GM23338 (cell line): ENCODE data around the gene TYR. TPM values are rescaled to one million over a fixed set of nuclear protein-coding genes. Genes with fewer than 3 reads are reported as not detected.

ENCODE experiments used
- ATAC-seq: fragments of 200-7000 bp; cut with Tn5 transposase; 3 replicates; pipeline ENCODE4 v1.9.1; 2020
- DNase-seq: peaks from one replicate; pipeline ENCODE4 v3.0.0-alpha.2; 2015; ENCODE audit warnings: low spot score
- H2AFZ ChIP-seq: fragments of 200-600 bp; sonication (generic); 2 replicates; pipeline ENCODE4 v1.8.0; 2016; ENCODE audit warnings: antibody characterized with exemption, mild to moderate bottlenecking, moderate library complexity
- H3F3A ChIP-seq: fragments of 200-600 bp; sonication (generic); replicated peaks from 2 replicates; pipeline ENCODE4 v1.8.0; 2017; ENCODE audit warnings: antibody characterized with exemption, mixed run types, low read depth
- H3K27ac ChIP-seq: fragments of 200-600 bp; sonication (generic); 2 replicates; pipeline ENCODE4 v1.6.1; 2016; ENCODE audit warnings: low read depth
- H3K27me3 ChIP-seq: fragments of 200-600 bp; sonication (generic); 2 replicates; pipeline ENCODE4 v1.8.0; 2016; ENCODE audit warnings: mild to moderate bottlenecking, mixed run types, moderate library complexity; ENCODE audit not compliant: insufficient read depth
- H3K36me3 ChIP-seq: fragments of 200-600 bp; sonication (generic); 2 replicates; pipeline ENCODE4 v1.8.0; 2016; ENCODE audit warnings: mild to moderate bottlenecking; ENCODE audit not compliant: insufficient read depth
- H3K4me1 ChIP-seq: fragments of 200-600 bp; sonication (generic); 2 replicates; pipeline ENCODE4 v1.8.0; 2016; ENCODE audit warnings: mild to moderate bottlenecking, moderate library complexity; ENCODE audit not compliant: insufficient read depth
- H3K4me2 ChIP-seq: fragments of 200-600 bp; sonication (generic); 2 replicates; pipeline ENCODE4 v1.7.1; 2017; ENCODE audit warnings: mixed run types
- H3K4me3 ChIP-seq: fragments of 200-600 bp; sonication (generic); 2 replicates; pipeline ENCODE4 v1.6.1; 2016; ENCODE audit warnings: mixed run types
- H3K79me2 ChIP-seq: fragments of 200-600 bp; sonication (generic); replicated peaks from 2 replicates; pipeline ENCODE4 v1.8.0; 2017; ENCODE audit warnings: mild to moderate bottlenecking; ENCODE audit not compliant: insufficient read depth
- H3K9me2 ChIP-seq: fragments of 200-600 bp; sonication (generic); 2 replicates; pipeline ENCODE4 v1.8.0; 2017; ENCODE audit not compliant: insufficient read depth
- H4K20me1 ChIP-seq: fragments of 200-600 bp; sonication (generic); replicated peaks from 2 replicates; pipeline ENCODE4 v1.8.0; 2017; ENCODE audit warnings: mild to moderate bottlenecking; ENCODE audit not compliant: insufficient read depth
- H3K27ac Mint-ChIP-seq: 2 replicates; pipeline ENCODE4 v1.8.0; 2020; ENCODE audit warnings: inconsistent platforms, mild to moderate bottlenecking, moderate library complexity, mixed read lengths
- H3K27me3 Mint-ChIP-seq: 3 replicates; pipeline ENCODE4 v1.8.0; 2022; ENCODE audit warnings: low read depth, mild to moderate bottlenecking, moderate library complexity, mixed read lengths, inconsistent platforms; ENCODE audit not compliant: insufficient read depth, poor library complexity
- H3K36me3 Mint-ChIP-seq: 3 replicates; pipeline ENCODE4 v1.8.0; 2021; ENCODE audit warnings: low read depth, mild to moderate bottlenecking, inconsistent platforms, moderate library complexity, mixed read lengths
- H3K4me1 Mint-ChIP-seq: 3 replicates; pipeline ENCODE4 v1.8.0; 2020; ENCODE audit warnings: mild to moderate bottlenecking, inconsistent platforms, mixed read lengths
- H3K4me3 Mint-ChIP-seq: 3 replicates; pipeline ENCODE4 v1.8.0; 2021; ENCODE audit warnings: moderate library complexity, mild to moderate bottlenecking, inconsistent platforms, mixed read lengths
- H3K9me3 Mint-ChIP-seq: 3 replicates; pipeline ENCODE4 v1.8.0; 2020; ENCODE audit warnings: moderate library complexity, mild to moderate bottlenecking, inconsistent platforms, mixed read lengths
- CREB1 ChIP-seq: fragments of 250-450 bp; sonication (Bioruptor Pico); IDR thresholded peaks from 2 replicates; pipeline ENCODE4 v1.5.0; 2020; ENCODE audit warnings: low read depth, mild to moderate bottlenecking, moderate library complexity
- CTCF ChIP-seq, 2 experiments: fragments of 200-600 bp in 1 of 2; sonication (generic) in 1 of 2; conservative IDR thresholded peaks; 2 replicates each; pipeline versions ENCODE4 v1.5.1 to v1.6.1; 2016 to 2017; ENCODE audit warnings: antibody characterized with exemption in 2 of 2, low read depth in 2 of 2, mild to moderate bottlenecking in 2 of 2, moderate library complexity in 1 of 2
- ETS1 ChIP-seq: IDR thresholded peaks from 2 replicates; pipeline ENCODE4 v1.6.1; 2016; ENCODE audit warnings: antibody characterized with exemption
- EZH2 ChIP-seq: fragments of 200-600 bp; sonication (generic); IDR thresholded peaks from one replicate; pipeline ENCODE4 v1.8.0; 2017; ENCODE audit warnings: antibody characterized with exemption, mild to moderate bottlenecking, low read depth; ENCODE audit not compliant: unreplicated experiment
- REST ChIP-seq: IDR thresholded peaks from one replicate; pipeline ENCODE4 v1.6.1; 2018; ENCODE audit warnings: antibody characterized with exemption; ENCODE audit not compliant: unreplicated experiment
- STAT1 ChIP-seq: IDR thresholded peaks from one replicate; pipeline ENCODE4 v1.6.1; 2016; ENCODE audit warnings: antibody characterized with exemption; ENCODE audit not compliant: unreplicated experiment
- ZNF331 ChIP-seq: fragments of 250-450 bp; sonication (Bioruptor Pico); IDR thresholded peaks from 2 replicates; pipeline ENCODE4 v1.5.0; 2020; ENCODE audit warnings: low read depth, mild to moderate bottlenecking, moderate library complexity
- polyA plus RNA-seq: library from polyadenylated mRNA; unstranded; fragments of >200 nt; fragmentation: Nextera tagmentation; extraction: Ambion mirVana; gene quantifications from 2 replicates; pipeline ENCODE4 v1.2.1, GENCODE V29; 2016
- total RNA-seq: library from RNA; depleted of rRNA; stranded (reverse); fragments of >200 nt; shearing (Covaris generic); gene quantifications from 2 replicates; pipeline ENCODE4 v1.2.3, GENCODE V29; 2014
- TF ChIP-seq, protein P1 (sequence below): fragments of 250-450 bp; sonication (Bioruptor Pico); IDR thresholded peaks from 2 replicates; pipeline ENCODE4 v1.5.0; 2020; ENCODE audit warnings: mild to moderate bottlenecking, moderate library complexity

TYR gene
- total and polyA plus RNA-seq, 2 experiments from 2014 or later, result 0.08 TPM; not detected in 1

GRCh38 chr11:89189776-89190175, 12.1 kb downstream of the TYR start (continued):
- no peak for TF ChIP-seq REST
- no peak for TF ChIP-seq EZH2
- no peak for TF ChIP-seq CTCF (conservative IDR thresholded peaks at IDR 0.05; ENCODE audit: low read depth in 2 of 2)
- no peak for TF ChIP-seq CREB1 (CRISPR knock-in tag)
- TF ChIP-seq ZNF331, result no peak
- TF ChIP-seq STAT1, result no peak

DNA sequence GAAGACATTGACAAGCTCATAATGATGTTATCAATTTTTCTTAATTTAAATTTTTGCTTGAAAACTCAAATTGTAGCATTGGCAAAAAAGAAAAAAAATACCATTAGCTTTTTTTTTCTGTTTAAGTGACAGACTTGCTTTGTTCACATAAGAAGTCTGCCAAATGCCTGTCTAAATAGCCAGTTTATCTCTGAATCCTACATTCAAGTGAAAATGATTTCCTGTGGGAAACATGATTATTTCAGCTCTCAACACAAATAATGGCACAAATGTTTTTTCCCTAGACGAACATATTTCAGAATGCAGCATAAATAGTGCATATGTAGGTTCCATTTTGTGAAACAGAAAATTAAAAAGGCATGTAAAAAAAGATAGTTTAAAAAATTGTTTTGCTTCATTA, 23.5 kb downstream of the TYR start:
- H3K4me3 ChIP-seq, result no peak overlapping the region
- H3K4me1 ChIP-seq, result no peaks in the 10 kb centered on the region
- no peaks in the 10 kb centered on the region for H3K9me3 Mint-ChIP-seq
- DNase-seq, result no peak
- H3F3A ChIP-seq, result no peaks in the 10 kb centered on the region
- no peak overlapping the region for H3K4me2 ChIP-seq
- H3K27ac ChIP-seq, result no peak overlapping the region
- H3K9me2 ChIP-seq, result no peaks in the 10 kb centered on the region
- H2AFZ ChIP-seq, result no peak overlapping the region
- H3K4me1 Mint-ChIP-seq, result peaks cover 9% of the 10 kb centered on the region
- H3K79me2 ChIP-seq, result no peaks in the 10 kb centered on the region
- no peaks in the 10 kb centered on the region for H3K27me3 ChIP-seq
- H3K27ac Mint-ChIP-seq, result no peak overlapping the region
- no peak overlapping the region for H3K4me3 Mint-ChIP-seq
- H3K36me3 Mint-ChIP-seq, result no peaks in the 10 kb centered on the region
- no peaks in the 10 kb centered on the region for H3K27me3 Mint-ChIP-seq
- no peak for ATAC-seq
- no peaks in the 10 kb centered on the region for H3K36me3 ChIP-seq
- no peaks in the 10 kb centered on the region for H4K20me1 ChIP-seq
- TF ChIP-seq CREB1 (CRISPR knock-in tag) (no peak), ZNF331 (no peak), ETS1 (no peak), REST (no peak)
- TF ChIP-seq, protein P1, sequence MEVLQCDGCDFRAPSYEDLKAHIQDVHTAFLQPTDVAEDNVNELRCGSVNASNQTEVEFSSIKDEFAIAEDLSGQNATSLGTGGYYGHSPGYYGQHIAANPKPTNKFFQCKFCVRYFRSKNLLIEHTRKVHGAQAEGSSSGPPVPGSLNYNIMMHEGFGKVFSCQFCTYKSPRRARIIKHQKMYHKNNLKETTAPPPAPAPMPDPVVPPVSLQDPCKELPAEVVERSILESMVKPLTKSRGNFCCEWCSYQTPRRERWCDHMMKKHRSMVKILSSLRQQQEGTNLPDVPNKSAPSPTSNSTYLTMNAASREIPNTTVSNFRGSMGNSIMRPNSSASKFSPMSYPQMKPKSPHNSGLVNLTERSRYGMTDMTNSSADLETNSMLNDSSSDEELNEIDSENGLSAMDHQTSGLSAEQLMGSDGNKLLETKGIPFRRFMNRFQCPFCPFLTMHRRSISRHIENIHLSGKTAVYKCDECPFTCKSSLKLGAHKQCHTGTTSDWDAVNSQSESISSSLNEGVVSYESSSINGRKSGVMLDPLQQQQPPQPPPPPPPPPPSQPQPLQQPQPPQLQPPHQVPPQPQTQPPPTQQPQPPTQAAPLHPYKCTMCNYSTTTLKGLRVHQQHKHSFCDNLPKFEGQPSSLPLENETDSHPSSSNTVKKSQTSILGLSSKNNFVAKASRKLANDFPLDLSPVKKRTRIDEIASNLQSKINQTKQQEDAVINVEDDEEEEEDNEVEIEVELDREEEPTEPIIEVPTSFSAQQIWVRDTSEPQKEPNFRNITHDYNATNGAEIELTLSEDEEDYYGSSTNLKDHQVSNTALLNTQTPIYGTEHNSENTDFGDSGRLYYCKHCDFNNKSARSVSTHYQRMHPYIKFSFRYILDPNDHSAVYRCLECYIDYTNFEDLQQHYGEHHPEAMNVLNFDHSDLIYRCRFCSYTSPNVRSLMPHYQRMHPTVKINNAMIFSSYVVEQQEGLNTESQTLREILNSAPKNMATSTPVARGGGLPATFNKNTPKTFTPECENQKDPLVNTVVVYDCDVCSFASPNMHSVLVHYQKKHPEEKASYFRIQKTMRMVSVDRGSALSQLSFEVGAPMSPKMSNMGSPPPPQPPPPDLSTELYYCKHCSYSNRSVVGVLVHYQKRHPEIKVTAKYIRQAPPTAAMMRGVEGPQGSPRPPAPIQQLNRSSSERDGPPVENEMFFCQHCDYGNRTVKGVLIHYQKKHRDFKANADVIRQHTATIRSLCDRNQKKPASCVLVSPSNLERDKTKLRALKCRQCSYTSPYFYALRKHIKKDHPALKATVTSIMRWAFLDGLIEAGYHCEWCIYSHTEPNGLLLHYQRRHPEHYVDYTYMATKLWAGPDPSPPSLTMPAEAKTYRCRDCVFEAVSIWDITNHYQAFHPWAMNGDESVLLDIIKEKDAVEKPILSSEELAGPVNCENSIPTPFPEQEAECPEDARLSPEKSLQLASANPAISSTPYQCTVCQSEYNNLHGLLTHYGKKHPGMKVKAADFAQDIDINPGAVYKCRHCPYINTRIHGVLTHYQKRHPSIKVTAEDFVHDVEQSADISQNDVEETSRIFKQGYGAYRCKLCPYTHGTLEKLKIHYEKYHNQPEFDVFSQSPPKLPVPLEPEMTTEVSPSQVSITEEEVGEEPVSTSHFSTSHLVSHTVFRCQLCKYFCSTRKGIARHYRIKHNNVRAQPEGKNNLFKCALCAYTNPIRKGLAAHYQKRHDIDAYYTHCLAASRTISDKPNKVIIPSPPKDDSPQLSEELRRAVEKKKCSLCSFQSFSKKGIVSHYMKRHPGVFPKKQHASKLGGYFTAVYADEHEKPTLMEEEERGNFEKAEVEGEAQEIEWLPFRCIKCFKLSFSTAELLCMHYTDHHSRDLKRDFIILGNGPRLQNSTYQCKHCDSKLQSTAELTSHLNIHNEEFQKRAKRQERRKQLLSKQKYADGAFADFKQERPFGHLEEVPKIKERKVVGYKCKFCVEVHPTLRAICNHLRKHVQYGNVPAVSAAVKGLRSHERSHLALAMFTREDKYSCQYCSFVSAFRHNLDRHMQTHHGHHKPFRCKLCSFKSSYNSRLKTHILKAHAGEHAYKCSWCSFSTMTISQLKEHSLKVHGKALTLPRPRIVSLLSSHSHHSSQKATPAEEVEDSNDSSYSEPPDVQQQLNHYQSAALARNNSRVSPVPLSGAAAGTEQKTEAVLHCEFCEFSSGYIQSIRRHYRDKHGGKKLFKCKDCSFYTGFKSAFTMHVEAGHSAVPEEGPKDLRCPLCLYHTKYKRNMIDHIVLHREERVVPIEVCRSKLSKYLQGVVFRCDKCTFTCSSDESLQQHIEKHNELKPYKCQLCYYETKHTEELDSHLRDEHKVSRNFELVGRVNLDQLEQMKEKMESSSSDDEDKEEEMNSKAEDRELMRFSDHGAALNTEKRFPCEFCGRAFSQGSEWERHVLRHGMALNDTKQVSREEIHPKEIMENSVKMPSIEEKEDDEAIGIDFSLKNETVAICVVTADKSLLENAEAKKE (CRISPR knock-in tag), result no peak
